Dermis lymphatic vessel endothelial cell (primary cell): ENCODE results near the gene RMRP. TPM values are rescaled to one million over a fixed set of nuclear protein-coding genes. Genes with fewer than 3 reads are reported as not detected.

Source experiments
- total RNA-seq: library from RNA; depleted of rRNA; stranded (reverse); fragments of >200 nt; gene quantifications from 2 replicates; pipeline ENCODE4 v1.2.1, GENCODE V29; 2014

Gene RMRP
- total RNA-seq, result 120,014 and 177,404 TPM in 2 replicates

GRCh38 chr9:35657546-35658136 is at the start of gene RMRP:
RMRP (minus strand) TSS chr9:35658019.

GRCh38 chr9:35689542-35690293 is 31.9 kb upstream of the RMRP start, which contains the start of gene TPM2:
TPM2 (minus strand) TSS chr9:35689925; CDS start chr9:35689817, 108 bp downstream.

GRCh38 chr9:35673132-35674024 is 15.6 kb upstream of the RMRP start, which contains the start of gene CA9:
CA9 (plus strand) TSS chr9:35673928; CDS start chr9:35673960, 32 bp downstream.

GRCh38 chr9:35664531-35665470 is 7.0 kb upstream of the RMRP start, which contains the start of gene ARHGEF39:
ARHGEF39 (minus strand) TSS chr9:35665195; CDS start chr9:35665169, 26 bp downstream.

GRCh38 chr9:35658137-35658967 is 533 bp upstream of the RMRP start, which contains the start of gene CCDC107:
CCDC107 (plus strand) TSS chr9:35658292; CDS start chr9:35658380, 88 bp downstream.

GRCh38 chr9:35650341-35651158 is 7.3 kb downstream of the RMRP start, which contains the start of gene SIT1:
SIT1 (minus strand) TSS chr9:35650931; CDS start chr9:35650853, 78 bp downstream.

GRCh38 chr9:35618325-35618727 is 39.5 kb downstream of the RMRP start, which contains the start of gene CD72:
CD72 (minus strand) TSS chr9:35618413; CDS start chr9:35618303, 110 bp downstream.

Other genes with a start within 250 kb of the RMRP start
- 5.2 and 10.1 TPM in 2 replicates for gene RUSC2, start 167.9 kb downstream of the RMRP start, total RNA-seq
- gene TESK1, start 52.8 kb downstream of the RMRP start, total RNA-seq, result 4.6 and 5.7 TPM in 2 replicates
- 0.09 and 0.11 TPM in 2 replicates for gene CD72, start 39.6 kb downstream of the RMRP start, total RNA-seq
- not detected in 2 replicates for gene SIT1, start 7.1 kb downstream of the RMRP start, total RNA-seq
- gene CCDC107, start 273 bp upstream of the RMRP start, total RNA-seq, result 11.4 and 15.2 TPM in 2 replicates
- gene ARHGEF39, start 7.2 kb upstream of the RMRP start, total RNA-seq, result 0.17 and 0.33 TPM in 2 replicates
- 0.09 TPM in 1 of 2 replicates, not detected in the other for gene CA9, start 15.9 kb upstream of the RMRP start, total RNA-seq
- 5.7 and 12.2 TPM in 2 replicates for gene TPM2, start 31.9 kb upstream of the RMRP start, total RNA-seq
- gene TLN1, start 74.2 kb upstream of the RMRP start, total RNA-seq, result 252 and 274 TPM in 2 replicates
- gene CREB3, start 74.6 kb upstream of the RMRP start, total RNA-seq, result 33.7 and 42.5 TPM in 2 replicates
- gene GBA2, start 91.2 kb upstream of the RMRP start, total RNA-seq, result 41.3 and 66.4 TPM in 2 replicates
- 9.5 and 13.0 TPM in 2 replicates for gene RGP1, start 91.3 kb upstream of the RMRP start, total RNA-seq
- gene MSMP, start 96.3 kb upstream of the RMRP start, total RNA-seq, result 39.4 and 57.2 TPM in 2 replicates
- 0.43 and 0.98 TPM in 2 replicates for gene NPR2, start 133.6 kb upstream of the RMRP start, total RNA-seq
- not detected in 2 replicates for gene SPAG8, start 154.2 kb upstream of the RMRP start, total RNA-seq
- 4.6 and 5.7 TPM in 2 replicates for gene HINT2, start 157.0 kb upstream of the RMRP start, total RNA-seq
- not detected in 2 replicates for gene FAM221B, start 170.7 kb upstream of the RMRP start, total RNA-seq
- gene TMEM8B, start 171.2 kb upstream of the RMRP start, total RNA-seq, result 0.11 and 0.17 TPM in 2 replicates
- gene OR13J1, start 212.4 kb upstream of the RMRP start, total RNA-seq, result not detected in 2 replicates
- 0.43 and 0.98 TPM in 2 replicates for gene HRCT1, start 248.2 kb upstream of the RMRP start, total RNA-seq